Measurements from ENCODE around the gene RBP3.

GRCh38 chr10:47322300-47323061, 25.7 kb upstream of the RBP3 start, which contains the start of gene GDF2:
- no peak for TF ChIP-seq CTCF (IDR thresholded peaks at IDR 0.05)
- no peak for TF ChIP-seq POLR2A (IDR thresholded peaks at IDR 0.05)
